ENCODE measurements around the gene RPL18A. TPM values are rescaled to one million over a fixed set of nuclear protein-coding genes. Genes with fewer than 3 reads are reported as not detected.
A peak's percentile ranks its signal among the peaks of the same experiment; 100 is the strongest.

The RPL18A gene
- total RNA-seq, 2 experiments from 2014 or later, result 3,109 to 3,329 TPM

GRCh38 chr19:17831419-17831888 is 28.3 kb upstream of the RPL18A start:
- Mint-ChIP-seq H3K4me1 (peaks cover 8% of the 10 kb centered on the region), H3K27ac (no peak overlapping the region), H3K27me3 (no peaks in the 10 kb centered on the region), H3K36me3 (ENCODE audit: low read depth) (peaks cover 69% of the 10 kb centered on the region), H3K4me3 (no peak overlapping the region), H3K9me3 (ENCODE audit: low read depth) (peaks cover 2% of the 10 kb centered on the region)
- intact Hi-C loops (cut with DNase I, micrococcal nuclease), result loop anchor here (2.0 kb wide), 1 partner anchor 43 kb away; no protein-coding TSS in a partner anchor
- ChIA-PET POLR2A (interaction anchor here (0.8 to 1.1 kb wide), 2 partner anchors 16 to 28 kb away, joined by 4 to 6 read pairs; partner anchors contain the start of genes JAK3 and RPL18A), CTCF (no interaction called here)
- no peak for DNase-seq
- no peak for ATAC-seq

- Mint-ChIP-seq H3K4me1 (peaks cover 10% of the 10 kb centered on the region), H3K9me3 (ENCODE audit: low read depth) (peaks cover 2% of the 10 kb centered on the region), H3K4me3 (no peak overlapping the region), H3K27me3 (no peaks in the 10 kb centered on the region), H3K27ac (no peak overlapping the region), H3K36me3 (ENCODE audit: low read depth) (peaks cover 75% of the 10 kb centered on the region)
- DNase-seq, result no peak
- ChIA-PET POLR2A (interaction anchor here (0.5 to 1.0 kb wide), 2 partner anchors 9 to 737 kb away, joined by 3 read pairs; no protein-coding TSS in a partner anchor), CTCF (interaction anchor here (0.6 to 1.8 kb wide), 7 partner anchors 16 to 262 kb away, joined by 3 to 4 read pairs (median 3); no protein-coding TSS in a partner anchor)
- no peak for ATAC-seq
- intact Hi-C loops (cut with DNase I, micrococcal nuclease), result no loop called here
Observed at GRCh38 chr19:17832443-17833208, 27.1 kb upstream of the RPL18A start.

- Mint-ChIP-seq H3K4me3 (no peak overlapping the region), H3K36me3 (ENCODE audit: low read depth) (peaks cover 84% of the 10 kb centered on the region), H3K9me3 (ENCODE audit: low read depth) (peaks cover 2% of the 10 kb centered on the region), H3K4me1 (peaks cover 10% of the 10 kb centered on the region), H3K27me3 (no peaks in the 10 kb centered on the region), H3K27ac (no peak overlapping the region)
- intact Hi-C loops (cut with DNase I, micrococcal nuclease), result no loop called here
- ChIA-PET CTCF (interaction anchor here (1.3 to 1.8 kb wide), 2 partner anchors 25 to 31 kb away, joined by 4 read pairs; partner anchors contain the start of gene RPL18A), POLR2A (no interaction called here)
- no peak for ATAC-seq
- DNase-seq, result no peak
Observed at GRCh38 chr19:17834350-17835181, 25.1 kb upstream of the RPL18A start.

GRCh38 chr19:17835182-17836006 is 24.3 kb upstream of the RPL18A start:
- ChIA-PET POLR2A (interaction anchor here (1.0 kb wide), 1 partner anchor 15 kb away, joined by 3 read pairs; no protein-coding TSS in a partner anchor), CTCF (interaction anchor here (1.3 kb wide), 1 partner anchor 24 kb away, joined by 4 read pairs; the partner anchor contains the start of gene RPL18A)
- Mint-ChIP-seq H3K9me3 (ENCODE audit: low read depth) (peaks cover 2% of the 10 kb centered on the region), H3K27ac (peak overlapping the region; percentile 26), H3K36me3 (ENCODE audit: low read depth) (peaks cover 85% of the 10 kb centered on the region), H3K27me3 (no peaks in the 10 kb centered on the region), H3K4me3 (no peak overlapping the region), H3K4me1 (peaks cover 10% of the 10 kb centered on the region)
- DNase-seq (no peak), ATAC-seq (no peak)
- intact Hi-C loops (cut with DNase I, micrococcal nuclease), result no loop called here

- intact Hi-C loops (cut with DNase I, micrococcal nuclease), result no loop called here
- ChIA-PET CTCF (no interaction called here), POLR2A (no interaction called here)
- Mint-ChIP-seq H3K27me3 (no peaks in the 10 kb centered on the region), H3K27ac (peak overlapping the region; percentile 33), H3K9me3 (ENCODE audit: low read depth) (peaks cover 2% of the 10 kb centered on the region), H3K4me3 (no peak overlapping the region), H3K36me3 (ENCODE audit: low read depth) (peaks cover 85% of the 10 kb centered on the region), H3K4me1 (peaks cover 13% of the 10 kb centered on the region)
- ATAC-seq (no peak), DNase-seq (no peak)
Observed at GRCh38 chr19:17836530-17836929, 23.2 kb upstream of the RPL18A start.

- DNase-seq (no peak), ATAC-seq (no peak)
- ChIA-PET POLR2A (no interaction called here), CTCF (interaction anchor here (0.8 kb wide), 1 partner anchor 159 kb away, joined by 3 read pairs; no protein-coding TSS in a partner anchor)
- no peak overlapping the region for H3K27ac Mint-ChIP-seq
- no peaks in the 10 kb centered on the region for H3K9me3 Mint-ChIP-seq (ENCODE audit: low read depth)
- H3K27me3 Mint-ChIP-seq, result no peaks in the 10 kb centered on the region
- intact Hi-C loops (cut with DNase I, micrococcal nuclease), result no loop called here
- H3K4me1 Mint-ChIP-seq, result peaks cover 13% of the 10 kb centered on the region
- peaks cover 81% of the 10 kb centered on the region for H3K36me3 Mint-ChIP-seq (ENCODE audit: low read depth)
- no peak overlapping the region for H3K4me3 Mint-ChIP-seq
Observed at GRCh38 chr19:17837972-17838371, 21.7 kb upstream of the RPL18A start.

- no peaks in the 10 kb centered on the region for H3K27me3 Mint-ChIP-seq
- ATAC-seq, result no peak
- intact Hi-C loops (cut with DNase I, micrococcal nuclease), result loop anchor here (5.0 kb wide), 2 partner anchors 33 to 368 kb away; partner anchors contain the start of gene SLC27A1 (in 1 of the 2)
- peak overlapping the region; percentile 14 for H3K27ac Mint-ChIP-seq
- ChIA-PET CTCF (no interaction called here), POLR2A (no interaction called here)
- H3K36me3 Mint-ChIP-seq (ENCODE audit: low read depth), result peaks cover 85% of the 10 kb centered on the region
- DNase-seq, result no peak
- H3K4me3 Mint-ChIP-seq, result no peak overlapping the region
- no peaks in the 10 kb centered on the region for H3K9me3 Mint-ChIP-seq (ENCODE audit: low read depth)
- peaks cover 32% of the 10 kb centered on the region for H3K4me1 Mint-ChIP-seq
Observed at GRCh38 chr19:17840019-17840418, 19.7 kb upstream of the RPL18A start.

GRCh38 chr19:17841371-17841809 is 18.3 kb upstream of the RPL18A start:
- H3K36me3 Mint-ChIP-seq (ENCODE audit: low read depth), result peaks cover 84% of the 10 kb centered on the region
- H3K27ac Mint-ChIP-seq, result no peak overlapping the region
- H3K4me1 Mint-ChIP-seq, result peaks cover 38% of the 10 kb centered on the region

GRCh38 chr19:17841810-17842662 is 17.7 kb upstream of the RPL18A start:
- Mint-ChIP-seq H3K27ac (no peak overlapping the region), H3K4me1 (peaks cover 36% of the 10 kb centered on the region), H3K36me3 (ENCODE audit: low read depth) (peaks cover 81% of the 10 kb centered on the region), H3K9me3 (ENCODE audit: low read depth) (no peaks in the 10 kb centered on the region), H3K4me3 (no peak overlapping the region), H3K27me3 (no peaks in the 10 kb centered on the region)
- ChIA-PET POLR2A (no interaction called here), CTCF (interaction anchor here (0.9 kb wide), 1 partner anchor 18 kb away, joined by 4 read pairs; no protein-coding TSS in a partner anchor)
- DNase-seq (peak; percentile 90), ATAC-seq (peak; percentile 89)
- intact Hi-C loops (cut with DNase I, micrococcal nuclease), result loop anchor here (1.0 to 5.0 kb wide), 4 partner anchors 12 to 370 kb away; partner anchors contain the start of gene SLC27A1 (in 1 of the 2)

More at GRCh38 chr19:17841371-17841809, 18.3 kb upstream of the RPL18A start:
- H3K9me3 Mint-ChIP-seq (ENCODE audit: low read depth), result no peaks in the 10 kb centered on the region
- intact Hi-C loops (cut with DNase I, micrococcal nuclease), result loop anchor here (5.0 kb wide), 2 partner anchors 34 to 369 kb away; partner anchors contain the start of gene SLC27A1 (in 1 of the 2)
- DNase-seq (no peak), ATAC-seq (no peak)
- ChIA-PET CTCF (no interaction called here), POLR2A (no interaction called here)
- H3K27me3 Mint-ChIP-seq, result no peaks in the 10 kb centered on the region
- H3K4me3 Mint-ChIP-seq, result no peak overlapping the region

All from activated CD4-positive, alpha-beta T cell treated with anti-CD3 and anti-CD28 coated beads for 36 hours (primary cell).